Natural killer cell (primary cell): Measurements from ENCODE around the gene CCNC. TPM values are rescaled to one million over a fixed set of nuclear protein-coding genes. Genes with fewer than 3 reads are reported as not detected.
A peak's percentile ranks its signal among the peaks of the same experiment; 100 is the strongest.

Experiments used
- ATAC-seq, 3 donors: fragments of 150-1000 bp in 2 of 3; fragments of 200-7000 bp in 1 of 3; cut with Tn5 transposase; 1 replicate in 1 of 3; 2 replicates in 2 of 3; pipeline ENCODE4 v1.10.0; 2021; ENCODE audit warnings: mild to moderate bottlenecking in 2 of 3, moderate library complexity in 2 of 3
- DNase-seq, 2 donors: peaks; one replicate each; pipeline versions ENCODE4 v3.0.0 to v3.0.0-alpha.2; 2013 to 2021; ENCODE audit warnings: mixed read lengths in 1 of 2
- H3K27ac ChIP-seq: one replicate; pipeline ENCODE4 v1.5.1; 2013; ENCODE audit warnings: mild to moderate bottlenecking, low read length
- H3K27me3 ChIP-seq: one replicate; pipeline ENCODE4 v1.6.1; 2013; ENCODE audit warnings: low read length; ENCODE audit not compliant: control insufficient read depth, insufficient read depth
- H3K36me3 ChIP-seq: one replicate; pipeline ENCODE4 v1.6.1; 2013; ENCODE audit warnings: low read length; ENCODE audit not compliant: control insufficient read depth, insufficient read depth
- H3K4me1 ChIP-seq: one replicate; pipeline ENCODE4 v1.6.1; 2013; ENCODE audit warnings: low read length; ENCODE audit not compliant: control insufficient read depth, insufficient read depth
- H3K4me3 ChIP-seq: one replicate; pipeline ENCODE4 v1.5.1; 2013; ENCODE audit warnings: low read length
- H3K9me3 ChIP-seq: one replicate; pipeline ENCODE4 v1.6.1; 2013; ENCODE audit warnings: low read length; ENCODE audit not compliant: control insufficient read depth, insufficient read depth
- H3K27ac Mint-ChIP-seq, 2 donors: one replicate each; pipeline ENCODE4 v1.8.0; 2022; ENCODE audit warnings: mild to moderate bottlenecking in 2 of 2, mixed read lengths in 2 of 2, moderate library complexity in 1 of 2
- H3K27me3 Mint-ChIP-seq, 2 donors: one replicate each; pipeline ENCODE4 v1.8.0; 2022; ENCODE audit warnings: low read depth in 2 of 2, mixed read lengths in 2 of 2
- H3K36me3 Mint-ChIP-seq: one replicate; pipeline ENCODE4 v1.8.0; 2022; ENCODE audit warnings: mixed read lengths
- H3K4me1 Mint-ChIP-seq, 2 donors: one replicate each; pipeline ENCODE4 v1.8.0; 2022; ENCODE audit warnings: mixed read lengths in 2 of 2
- H3K4me3 Mint-ChIP-seq: one replicate; pipeline ENCODE4 v1.8.0; 2022; ENCODE audit warnings: mild to moderate bottlenecking, moderate library complexity, mixed read lengths
- H3K9me3 Mint-ChIP-seq, 2 donors: one replicate each; pipeline ENCODE4 v1.8.0; 2022; ENCODE audit warnings: mixed read lengths in 2 of 2
- WGBS: methylation state at CpG from one replicate; pipeline ENCODE4 v1.1.7; 2013; ENCODE audit warnings: missing lambda C conversion rate; ENCODE audit not compliant: insufficient coverage; 5-methylcytosine and 5-hydroxymethylcytosine counted together
- intact Hi-C: fragments of 100-400 bp; cut with micrococcal nuclease; formaldehyde crosslinking; loops from one replicate; pipeline ENCODE4 v1.14.2; 2022
- total RNA-seq, 4 donors: library from RNA; stranded (reverse); fragments of 120-200 nt in 1 of 4; gene quantifications; one replicate each; pipeline versions ENCODE4 v1.2.3 to v1.2.4, GENCODE V29; 2013 to 2022
- TF ChIP-seq, protein P1 (sequence below): fragments of 200-600 bp; IDR thresholded peaks from one replicate; pipeline ENCODE4 v1.8.0; 2022; ENCODE audit warnings: antibody characterized with exemption

CCNC gene
- total RNA-seq, 3 donors from 2014 or later (not counting 1 experiment from before 2014, with no cell fraction given): 46.9 to 58.3 (median 52.5) TPM

DNA sequence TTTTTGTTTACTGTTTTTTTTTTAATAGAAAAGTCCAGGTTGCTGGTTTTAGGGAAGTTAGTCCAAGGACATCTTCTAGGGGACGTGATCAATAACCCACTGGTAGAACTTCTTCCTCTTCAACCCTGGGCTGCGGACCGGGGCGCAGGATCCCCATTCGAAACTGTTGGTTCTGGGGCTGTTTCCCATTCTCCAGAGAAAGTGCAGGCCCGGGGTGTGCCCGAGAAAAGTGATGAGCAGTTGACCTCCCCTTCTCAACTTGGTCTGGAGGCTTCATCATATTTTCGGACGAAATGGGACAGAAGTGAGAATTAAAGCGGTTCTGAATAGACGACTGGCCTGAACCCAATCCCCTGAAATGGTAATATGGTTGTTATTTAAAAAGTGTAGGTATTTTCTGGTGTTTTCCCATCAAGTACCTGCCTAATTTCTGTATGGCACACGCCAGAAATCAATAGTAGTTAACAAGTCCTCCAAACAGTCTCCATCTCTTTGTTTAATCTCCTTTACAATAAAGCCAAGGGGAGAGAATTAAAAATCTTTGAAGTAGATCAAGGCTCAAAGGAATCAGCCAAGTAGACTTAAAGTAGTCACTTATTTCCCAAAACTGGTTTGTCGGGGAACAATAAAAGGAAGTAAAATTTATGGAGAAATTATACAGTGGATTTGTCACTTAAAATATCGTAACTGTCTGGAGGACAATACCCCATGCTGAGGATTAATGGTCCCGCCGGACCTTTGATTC, 37.6 kb upstream of the CCNC start:
- ATAC-seq: no peak
- H3K27ac Mint-ChIP-seq: no peak overlapping the region
- peak overlapping the region; percentile 25 for H3K4me3 Mint-ChIP-seq
- H3K27me3 Mint-ChIP-seq: peaks cover 81 to 93% of the 10 kb centered on the region in 2 donors
- no peak for DNase-seq
- no peaks in the 10 kb centered on the region for H3K9me3 Mint-ChIP-seq
- no peaks in the 10 kb centered on the region for H3K36me3 Mint-ChIP-seq
- TF ChIP-seq, protein P1, sequence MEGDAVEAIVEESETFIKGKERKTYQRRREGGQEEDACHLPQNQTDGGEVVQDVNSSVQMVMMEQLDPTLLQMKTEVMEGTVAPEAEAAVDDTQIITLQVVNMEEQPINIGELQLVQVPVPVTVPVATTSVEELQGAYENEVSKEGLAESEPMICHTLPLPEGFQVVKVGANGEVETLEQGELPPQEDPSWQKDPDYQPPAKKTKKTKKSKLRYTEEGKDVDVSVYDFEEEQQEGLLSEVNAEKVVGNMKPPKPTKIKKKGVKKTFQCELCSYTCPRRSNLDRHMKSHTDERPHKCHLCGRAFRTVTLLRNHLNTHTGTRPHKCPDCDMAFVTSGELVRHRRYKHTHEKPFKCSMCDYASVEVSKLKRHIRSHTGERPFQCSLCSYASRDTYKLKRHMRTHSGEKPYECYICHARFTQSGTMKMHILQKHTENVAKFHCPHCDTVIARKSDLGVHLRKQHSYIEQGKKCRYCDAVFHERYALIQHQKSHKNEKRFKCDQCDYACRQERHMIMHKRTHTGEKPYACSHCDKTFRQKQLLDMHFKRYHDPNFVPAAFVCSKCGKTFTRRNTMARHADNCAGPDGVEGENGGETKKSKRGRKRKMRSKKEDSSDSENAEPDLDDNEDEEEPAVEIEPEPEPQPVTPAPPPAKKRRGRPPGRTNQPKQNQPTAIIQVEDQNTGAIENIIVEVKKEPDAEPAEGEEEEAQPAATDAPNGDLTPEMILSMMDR: no peak
- H3K9me3 ChIP-seq: peaks cover 4% of the 10 kb centered on the region
- peaks cover 47 to 54% of the 10 kb centered on the region in 2 donors for H3K4me1 Mint-ChIP-seq
- peaks cover 42% of the 10 kb centered on the region for H3K4me1 ChIP-seq
- peaks cover 85% of the 10 kb centered on the region for H3K27me3 ChIP-seq
- H3K4me3 ChIP-seq: no peak overlapping the region
- intact Hi-C loops: loop anchor here (2.0 kb wide), 1 partner anchor 15 kb away; no protein-coding TSS in a partner anchor
- H3K27ac ChIP-seq: no peak overlapping the region
- 17% methylated on average over 15 of the region's 16 CpGs for WGBS
- H3K36me3 ChIP-seq: no peaks in the 10 kb centered on the region

DNA sequence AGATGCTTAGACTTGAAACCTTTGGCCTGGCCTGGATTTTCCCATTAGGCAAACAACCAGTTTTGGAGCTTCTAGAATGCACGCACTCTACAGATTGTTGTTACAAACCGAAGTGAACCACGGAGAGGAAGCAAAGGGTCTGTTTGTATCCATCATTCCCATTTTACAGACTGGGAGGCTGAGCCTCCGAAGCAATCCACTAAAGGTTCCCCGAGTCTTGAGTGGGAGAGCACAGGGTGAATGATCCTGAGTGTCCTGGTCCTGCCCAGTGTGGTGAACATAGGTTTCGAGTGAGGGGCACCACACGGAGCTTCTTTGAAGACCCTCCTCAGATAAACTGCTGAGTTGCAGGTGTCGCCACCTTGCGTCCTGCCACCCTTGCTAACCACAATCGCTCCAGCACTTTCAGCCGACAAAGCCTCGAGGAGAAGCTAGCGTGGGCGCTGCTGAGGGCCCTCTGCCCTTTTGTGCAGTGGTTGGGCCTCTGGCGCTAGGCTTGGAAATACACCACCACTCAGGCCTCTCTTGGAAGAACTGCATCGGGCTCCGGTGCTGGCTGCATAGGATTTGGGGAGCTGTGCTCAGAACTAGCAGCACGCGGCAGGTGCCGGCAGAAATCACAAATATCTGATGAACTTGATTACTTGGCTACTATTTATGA, 36.7 kb upstream of the CCNC start:
- Histone ChIP-seq H3K27ac (no peak overlapping the region), H3K9me3 (peaks cover 4% of the 10 kb centered on the region), H3K36me3 (no peaks in the 10 kb centered on the region), H3K4me3 (no peak overlapping the region), H3K27me3 (peaks cover 87% of the 10 kb centered on the region), H3K4me1 (peaks cover 42% of the 10 kb centered on the region)
- intact Hi-C loops: loop anchor here (2.0 kb wide), 1 partner anchor 14 kb away; no protein-coding TSS in a partner anchor
- H3K27me3 Mint-ChIP-seq: peaks cover 79 to 93% of the 10 kb centered on the region in 2 donors
- H3K36me3 Mint-ChIP-seq: no peaks in the 10 kb centered on the region
- peak in 1 of 2 donors; percentile 31 for DNase-seq
- ATAC-seq: no peak
- H3K4me1 Mint-ChIP-seq: peaks cover 38 to 45% of the 10 kb centered on the region in 2 donors
- WGBS: 20% methylated on average over 20 of the region's 20 CpGs
- no peaks in the 10 kb centered on the region for H3K9me3 Mint-ChIP-seq
- H3K27ac Mint-ChIP-seq: no peak overlapping the region
- H3K4me3 Mint-ChIP-seq: peak overlapping the region; percentile 55
- TF ChIP-seq, protein P1: no peak

DNA sequence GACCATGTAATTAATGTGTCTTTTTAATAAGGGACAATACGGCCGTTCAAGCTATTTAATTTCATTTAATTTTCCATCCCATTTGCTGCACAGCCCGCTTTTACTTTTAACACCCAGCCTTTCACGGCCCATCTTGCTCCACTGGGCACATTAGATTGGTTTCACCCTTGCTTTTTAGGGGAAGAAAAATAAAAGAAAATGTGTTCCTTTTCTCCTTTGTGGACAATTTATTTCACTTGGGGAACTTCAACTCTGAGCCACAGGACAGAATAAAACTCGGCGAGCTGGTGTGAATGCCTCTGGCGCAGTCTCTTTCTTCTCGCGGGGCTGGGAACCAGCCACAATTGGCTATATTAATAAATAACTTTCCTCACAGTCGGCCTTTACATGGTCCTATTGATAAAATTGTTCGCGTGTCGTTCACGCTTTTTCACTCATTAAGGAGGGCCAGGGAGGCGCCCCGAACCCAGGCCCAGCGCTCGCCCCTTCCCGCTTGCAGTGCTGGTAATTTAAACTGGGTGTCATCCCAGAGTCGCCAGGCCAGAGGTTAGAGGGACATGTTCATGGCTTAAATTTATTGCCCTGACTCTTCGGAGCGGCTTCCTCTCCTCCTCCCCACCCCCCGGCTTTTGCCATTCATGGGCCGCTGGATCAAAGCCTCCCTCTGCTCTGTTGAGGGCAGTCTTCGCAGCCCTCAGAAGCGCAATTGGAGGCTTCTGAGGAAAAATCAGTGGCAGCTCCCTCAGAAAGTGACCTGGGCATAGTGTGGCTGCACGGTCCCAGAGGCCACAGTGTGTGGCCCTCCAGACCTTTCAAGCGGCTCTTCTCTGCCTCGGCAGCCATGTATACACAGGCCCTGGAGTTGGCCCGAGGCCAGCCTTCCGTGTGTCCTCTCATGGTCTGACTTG, 36.0 kb upstream of the CCNC start:
- H3K9me3 Mint-ChIP-seq: no peaks in the 10 kb centered on the region
- peaks cover 34 to 40% of the 10 kb centered on the region in 2 donors for H3K4me1 Mint-ChIP-seq
- Histone ChIP-seq H3K36me3 (no peaks in the 10 kb centered on the region), H3K4me1 (peaks cover 38% of the 10 kb centered on the region), H3K4me3 (no peak overlapping the region), H3K9me3 (peaks cover 4% of the 10 kb centered on the region), H3K27ac (no peak overlapping the region), H3K27me3 (peaks cover 85% of the 10 kb centered on the region)
- 18% methylated on average over 31 of the region's 31 CpGs for WGBS
- no peaks in the 10 kb centered on the region for H3K36me3 Mint-ChIP-seq
- peaks cover 79 to 94% of the 10 kb centered on the region in 2 donors for H3K27me3 Mint-ChIP-seq
- intact Hi-C loops: loop anchor here (2.0 kb wide), 1 partner anchor 14 kb away; no protein-coding TSS in a partner anchor
- no peak for ATAC-seq
- DNase-seq: no peak
- TF ChIP-seq, protein P1: no peak
- H3K4me3 Mint-ChIP-seq: peak overlapping the region; percentile 80
- no peak overlapping the region for H3K27ac Mint-ChIP-seq
